Measurements from ENCODE around the gene MAPK1.
"Not testable (repeated sequence)": the region's sequence is repeated elsewhere in the genome, so short reads cannot be mapped to it uniquely, and the experiment has no call there.

Gene MAPK1

DNA sequence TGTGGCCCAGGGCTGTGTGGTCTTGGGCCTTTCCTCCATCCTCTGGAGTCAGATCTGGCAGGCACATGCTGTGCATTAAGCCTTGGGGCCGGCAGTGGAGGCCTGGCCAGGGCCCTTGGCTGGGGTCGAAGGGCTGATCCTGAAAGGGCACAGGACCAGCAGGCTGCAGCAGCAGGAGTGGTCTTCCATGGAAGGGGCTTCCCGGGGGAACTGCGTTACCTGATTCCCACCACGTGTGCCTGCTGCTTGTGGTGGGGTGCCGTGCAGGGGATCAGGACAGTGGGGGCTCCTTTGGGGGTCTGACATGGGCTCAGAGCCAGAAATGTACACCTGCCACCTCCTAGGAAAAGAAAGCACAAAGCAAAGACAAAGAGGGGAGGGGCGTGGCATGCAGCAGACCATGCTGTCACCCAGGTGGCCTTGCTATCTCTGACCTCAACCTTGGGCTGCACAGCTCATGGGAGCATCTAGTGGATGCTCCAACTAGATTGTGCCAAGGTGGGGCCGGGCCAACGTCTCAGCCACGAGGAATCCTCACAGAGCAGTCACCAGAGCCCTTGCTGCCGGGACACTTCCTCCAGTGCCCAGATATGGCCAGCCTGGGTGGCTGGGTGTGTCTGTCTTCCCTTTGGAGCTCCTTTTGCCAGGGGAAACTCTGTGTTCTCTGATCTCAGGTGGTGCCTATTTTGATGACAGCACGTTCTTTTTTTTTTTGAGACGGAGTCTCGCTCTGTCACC, 113.9 kb downstream of the MAPK1 start:
- no peak overlapping the region for H3K4me3 ChIP-seq (replicated peaks in 1 of 2; ENCODE audit: low read depth in 2 of 2, low read length in 2 of 2)
- TF ChIP-seq, protein P1, sequence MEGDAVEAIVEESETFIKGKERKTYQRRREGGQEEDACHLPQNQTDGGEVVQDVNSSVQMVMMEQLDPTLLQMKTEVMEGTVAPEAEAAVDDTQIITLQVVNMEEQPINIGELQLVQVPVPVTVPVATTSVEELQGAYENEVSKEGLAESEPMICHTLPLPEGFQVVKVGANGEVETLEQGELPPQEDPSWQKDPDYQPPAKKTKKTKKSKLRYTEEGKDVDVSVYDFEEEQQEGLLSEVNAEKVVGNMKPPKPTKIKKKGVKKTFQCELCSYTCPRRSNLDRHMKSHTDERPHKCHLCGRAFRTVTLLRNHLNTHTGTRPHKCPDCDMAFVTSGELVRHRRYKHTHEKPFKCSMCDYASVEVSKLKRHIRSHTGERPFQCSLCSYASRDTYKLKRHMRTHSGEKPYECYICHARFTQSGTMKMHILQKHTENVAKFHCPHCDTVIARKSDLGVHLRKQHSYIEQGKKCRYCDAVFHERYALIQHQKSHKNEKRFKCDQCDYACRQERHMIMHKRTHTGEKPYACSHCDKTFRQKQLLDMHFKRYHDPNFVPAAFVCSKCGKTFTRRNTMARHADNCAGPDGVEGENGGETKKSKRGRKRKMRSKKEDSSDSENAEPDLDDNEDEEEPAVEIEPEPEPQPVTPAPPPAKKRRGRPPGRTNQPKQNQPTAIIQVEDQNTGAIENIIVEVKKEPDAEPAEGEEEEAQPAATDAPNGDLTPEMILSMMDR (IDR thresholded peaks at IDR 0.05; ENCODE audit: low read depth, low read length), result no peak
- no peak for DNase-seq (ENCODE audit: low read depth in 2 of 2)

DNA sequence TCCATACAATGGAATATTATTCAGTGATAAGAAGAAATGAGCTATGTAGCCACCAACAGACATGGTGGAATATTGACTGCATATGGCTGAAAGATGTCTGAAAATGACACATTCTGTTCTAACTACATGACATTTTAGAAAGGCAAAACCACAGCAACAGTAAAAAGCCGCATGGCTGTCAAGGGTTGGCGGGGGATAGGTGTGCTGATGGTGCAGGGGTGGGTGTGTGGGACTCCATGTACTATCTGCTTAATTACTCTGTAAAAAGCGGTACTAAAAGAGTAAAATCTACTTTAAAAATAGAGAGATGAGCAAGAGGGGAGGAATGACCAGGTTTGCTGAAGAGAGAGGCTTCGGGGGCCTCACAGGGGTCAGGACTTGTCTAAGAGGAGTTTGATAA, 115.2 kb downstream of the MAPK1 start:
- H3K4me3 ChIP-seq (replicated peaks in 1 of 2; ENCODE audit: low read depth in 2 of 2, low read length in 2 of 2), result no peak overlapping the region
- DNase-seq (ENCODE audit: low read depth in 2 of 2), result no peak
- TF ChIP-seq, protein P1 (IDR thresholded peaks at IDR 0.05; ENCODE audit: low read depth, low read length), result no peak

DNA sequence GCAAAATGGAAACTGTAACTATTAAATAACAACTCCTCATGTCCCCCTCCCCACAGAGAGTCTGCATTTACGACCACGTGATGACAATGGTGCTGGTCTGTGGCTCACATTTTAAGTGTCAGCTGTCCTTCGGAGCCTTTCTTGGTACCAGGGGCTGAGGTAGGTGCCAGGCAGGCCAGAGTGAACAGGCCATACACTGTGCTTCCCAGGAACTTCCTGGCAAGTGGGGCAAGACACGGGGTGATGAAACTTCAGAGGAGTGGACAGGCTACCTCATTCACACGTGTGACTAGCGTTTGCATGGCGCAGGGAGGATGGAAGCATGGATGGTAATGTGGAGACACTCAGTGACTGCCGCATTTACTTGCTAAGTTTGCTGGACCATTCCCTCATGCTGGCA, 121.5 kb downstream of the MAPK1 start:
- H3K4me3 ChIP-seq (replicated peaks in 1 of 2; ENCODE audit: low read depth in 2 of 2, low read length in 2 of 2), result no peak overlapping the region
- TF ChIP-seq, protein P1 (IDR thresholded peaks at IDR 0.05; ENCODE audit: low read depth, low read length), result no peak
- DNase-seq (ENCODE audit: low read depth in 2 of 2), result no peak

DNA sequence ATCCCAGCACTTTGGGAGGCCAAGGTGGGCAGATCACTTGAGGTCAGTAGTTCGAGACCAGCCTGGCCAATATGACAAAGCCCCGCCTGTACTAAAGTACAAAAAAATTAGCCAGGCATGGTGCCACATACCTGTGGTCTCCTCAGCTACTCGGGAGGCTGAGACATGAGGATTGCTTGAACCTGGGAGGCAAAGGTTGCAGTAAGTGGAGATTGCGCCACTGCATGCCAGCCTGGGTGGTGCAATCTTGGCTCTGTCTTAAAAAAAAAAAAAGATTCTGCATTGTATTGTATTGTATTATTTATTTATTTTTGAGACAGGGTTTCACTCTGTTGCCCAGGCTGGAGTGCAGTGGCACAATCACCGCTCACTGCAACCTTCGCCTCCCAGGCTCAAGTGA, 122.5 kb downstream of the MAPK1 start:
- peak; percentile 19 to 25 for DNase-seq (ENCODE audit: low read depth in 2 of 2)
- H3K4me3 ChIP-seq (replicated peaks in 1 of 2; ENCODE audit: low read depth in 2 of 2, low read length in 2 of 2), result not testable (repeated sequence)

DNA sequence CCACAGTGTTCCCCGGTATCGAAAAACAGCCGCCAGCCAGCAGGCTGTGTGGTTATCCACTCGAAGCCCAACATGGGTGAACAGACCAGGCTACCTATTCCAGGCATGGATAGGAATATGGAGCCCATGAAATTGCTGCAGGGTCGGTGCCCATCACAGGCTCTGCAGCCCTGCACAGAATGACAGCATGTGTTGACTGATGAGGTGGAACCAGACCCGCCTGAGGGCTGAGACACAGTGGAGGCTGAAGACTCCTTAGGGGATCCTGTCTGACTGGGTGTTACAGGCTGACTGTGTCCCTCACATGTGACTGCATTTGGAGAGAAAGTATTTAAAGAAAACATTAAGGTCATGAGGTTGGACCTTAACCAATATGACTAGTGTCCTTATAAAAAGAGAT, 125.7 kb downstream of the MAPK1 start:
- H3K4me3 ChIP-seq (replicated peaks in 1 of 2; ENCODE audit: low read depth in 2 of 2, low read length in 2 of 2), result no peak overlapping the region
- no peak for DNase-seq (ENCODE audit: low read depth in 2 of 2)
- TF ChIP-seq, protein P1 (IDR thresholded peaks at IDR 0.05; ENCODE audit: low read depth, low read length), result no peak

DNA sequence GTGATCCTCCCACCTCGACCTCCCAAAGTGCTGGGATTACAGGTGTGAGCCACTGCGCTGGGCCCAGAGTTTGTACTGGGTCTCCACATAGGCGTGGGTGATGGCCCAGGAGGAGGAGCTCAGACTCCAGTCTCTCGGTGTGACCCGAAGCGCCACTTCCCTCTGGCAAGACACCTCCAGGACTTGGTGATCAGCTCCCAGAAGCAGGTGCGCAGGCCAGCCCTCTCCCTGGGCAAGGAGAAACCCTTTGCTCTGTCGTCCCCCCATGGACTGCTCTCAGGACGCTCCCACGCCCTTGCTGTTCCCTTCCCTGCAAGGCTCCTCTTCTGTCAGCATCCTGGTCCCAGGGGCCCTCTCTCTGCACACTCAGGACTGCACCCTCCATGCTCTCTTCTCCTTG, 126.4 kb downstream of the MAPK1 start:
- DNase-seq (ENCODE audit: low read depth in 2 of 2), result no peak
- H3K4me3 ChIP-seq (replicated peaks in 1 of 2; ENCODE audit: low read depth in 2 of 2, low read length in 2 of 2), result no peak overlapping the region

DNA sequence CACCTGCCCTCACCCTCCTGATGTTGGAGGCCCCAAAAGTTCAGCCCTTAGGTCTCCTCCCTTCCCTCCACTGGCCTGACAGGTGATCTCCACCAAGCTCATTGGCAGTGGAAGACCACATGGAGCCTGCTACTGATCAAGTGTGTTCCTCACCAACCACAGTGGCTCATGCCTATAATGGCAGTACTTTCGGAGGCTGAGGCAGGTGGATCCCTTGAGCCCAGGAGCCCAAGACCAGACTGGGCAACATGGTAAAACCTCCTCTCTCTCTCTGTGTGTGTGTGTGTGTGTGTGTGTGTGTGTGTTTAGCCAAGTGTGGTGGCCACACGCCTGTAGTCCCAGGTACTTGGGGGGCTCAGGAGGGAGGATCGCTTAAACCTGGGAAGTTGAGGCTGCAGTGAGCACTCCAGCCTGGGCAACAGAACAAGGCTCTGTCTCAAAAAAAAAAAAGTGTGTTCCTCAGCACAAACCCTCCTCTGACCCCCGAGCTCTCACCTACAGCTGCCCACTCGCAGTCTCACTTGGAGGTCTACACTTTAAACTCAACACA, 127.5 kb downstream of the MAPK1 start:
- TF ChIP-seq, protein P1 (IDR thresholded peaks at IDR 0.05; ENCODE audit: low read depth, low read length), result no peak
- DNase-seq (ENCODE audit: low read depth in 2 of 2), result no peak
- H3K4me3 ChIP-seq (replicated peaks in 1 of 2; ENCODE audit: low read depth in 2 of 2, low read length in 2 of 2), result no peak overlapping the region

More for the DNA sequence above, 126.4 kb downstream of the MAPK1 start:
- TF ChIP-seq, protein P1 (IDR thresholded peaks at IDR 0.05; ENCODE audit: low read depth, low read length), result no peak

Data from cardiac fibroblast (primary cell).